Coronary artery (tissue), 2 donors: ENCODE data around the gene AMZ1.

ENCODE experiments used
- DNase-seq: peaks from one replicate; pipeline ENCODE4 v3.0.0-alpha.2; 2017; ENCODE audit warnings: low spot score
- H3K27ac ChIP-seq, 2 donors: fragments of 200-600 bp; sonication (generic); one replicate each; pipeline ENCODE4 v1.5.1; 2016 to 2019
- H3K4me3 ChIP-seq: fragments of 200-600 bp; sonication (generic); 2 replicates; pipeline ENCODE4 v1.5.1; 2016; ENCODE audit warnings: mild to moderate bottlenecking, moderate library complexity
- CTCF ChIP-seq: fragments of 200-600 bp; sonication (generic); IDR thresholded peaks from one replicate; pipeline ENCODE4 v1.5.1; 2019; ENCODE audit warnings: antibody characterized with exemption

AMZ1 gene

GRCh38 chr7:2706685-2707126, 18.7 kb downstream of the AMZ1 start:
- DNase-seq: no peak
- Histone ChIP-seq H3K4me3 (no peak overlapping the region), H3K27ac (no peak overlapping the region)
- no peak for TF ChIP-seq CTCF

- no peak overlapping the region for H3K27ac ChIP-seq
- DNase-seq: no peak
Measured at GRCh38 chr7:2707481-2707880, 19.5 kb downstream of the AMZ1 start.

DNA sequence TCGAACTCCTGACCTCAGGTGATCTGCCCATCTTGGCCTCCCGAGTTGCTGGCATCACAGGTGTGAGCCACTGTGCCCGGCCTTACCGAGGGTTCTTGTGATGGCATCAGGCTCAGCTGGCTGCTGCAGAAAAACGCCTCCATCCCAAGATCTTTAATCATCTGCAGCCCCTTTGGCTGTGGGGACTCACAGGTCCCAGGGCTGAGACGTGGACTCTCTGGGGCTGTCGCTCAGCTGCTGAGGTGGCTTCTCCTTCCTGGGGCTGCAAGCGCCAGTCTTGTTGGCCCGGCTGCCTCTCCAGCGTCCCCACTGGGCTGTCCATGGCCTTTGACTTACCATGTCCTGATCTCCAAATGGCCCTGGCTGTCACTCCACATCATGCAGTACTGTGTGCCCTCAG, 20.0 kb downstream of the AMZ1 start:
- no peak overlapping the region for H3K27ac ChIP-seq
- TF ChIP-seq CTCF: no peak
- no peak for DNase-seq
- no peak overlapping the region for H3K4me3 ChIP-seq

More at GRCh38 chr7:2707481-2707880, 19.5 kb downstream of the AMZ1 start:
- TF ChIP-seq CTCF: no peak
- no peak overlapping the region for H3K4me3 ChIP-seq

DNA sequence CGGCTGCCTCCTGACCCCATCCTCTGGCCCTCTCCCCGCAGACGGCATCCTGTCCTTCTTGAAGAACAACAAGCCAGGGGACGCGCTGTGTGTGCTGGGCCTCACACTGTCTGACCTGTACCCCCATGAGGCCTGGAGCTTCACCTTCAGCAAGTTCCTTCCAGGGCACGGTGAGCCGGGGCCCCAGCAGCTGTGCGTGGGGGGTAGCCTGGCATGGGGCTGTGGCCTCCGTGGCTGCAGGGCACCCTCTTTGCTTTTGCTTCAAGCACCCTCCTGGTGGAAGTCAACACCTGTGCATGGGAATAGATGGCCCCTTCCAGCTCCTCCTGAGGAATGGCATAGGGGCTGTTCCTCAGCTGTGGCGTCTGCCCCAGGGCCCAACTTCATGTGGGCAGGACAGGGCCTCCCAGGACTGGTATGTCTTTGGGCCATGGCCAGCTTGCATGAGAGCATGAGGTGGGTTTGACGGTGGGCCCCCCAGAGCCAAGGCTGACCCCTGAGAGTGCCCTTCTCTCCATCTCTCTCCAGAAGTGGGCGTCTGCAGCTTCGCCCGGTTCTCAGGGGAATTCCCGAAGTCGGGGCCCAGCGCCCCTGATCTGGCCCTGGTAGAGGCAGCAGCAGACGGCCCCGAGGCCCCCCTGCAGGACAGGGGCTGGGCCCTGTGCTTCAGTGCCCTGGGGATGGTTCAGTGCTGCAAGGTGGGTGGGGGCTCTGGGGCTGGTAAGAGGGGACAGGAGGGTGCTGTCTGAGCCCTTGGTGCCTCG, 20.7 kb downstream of the AMZ1 start:
- H3K4me3 ChIP-seq: no peak overlapping the region
- H3K27ac ChIP-seq: no peak overlapping the region
- TF ChIP-seq CTCF: no peak
- DNase-seq: no peak

DNA sequence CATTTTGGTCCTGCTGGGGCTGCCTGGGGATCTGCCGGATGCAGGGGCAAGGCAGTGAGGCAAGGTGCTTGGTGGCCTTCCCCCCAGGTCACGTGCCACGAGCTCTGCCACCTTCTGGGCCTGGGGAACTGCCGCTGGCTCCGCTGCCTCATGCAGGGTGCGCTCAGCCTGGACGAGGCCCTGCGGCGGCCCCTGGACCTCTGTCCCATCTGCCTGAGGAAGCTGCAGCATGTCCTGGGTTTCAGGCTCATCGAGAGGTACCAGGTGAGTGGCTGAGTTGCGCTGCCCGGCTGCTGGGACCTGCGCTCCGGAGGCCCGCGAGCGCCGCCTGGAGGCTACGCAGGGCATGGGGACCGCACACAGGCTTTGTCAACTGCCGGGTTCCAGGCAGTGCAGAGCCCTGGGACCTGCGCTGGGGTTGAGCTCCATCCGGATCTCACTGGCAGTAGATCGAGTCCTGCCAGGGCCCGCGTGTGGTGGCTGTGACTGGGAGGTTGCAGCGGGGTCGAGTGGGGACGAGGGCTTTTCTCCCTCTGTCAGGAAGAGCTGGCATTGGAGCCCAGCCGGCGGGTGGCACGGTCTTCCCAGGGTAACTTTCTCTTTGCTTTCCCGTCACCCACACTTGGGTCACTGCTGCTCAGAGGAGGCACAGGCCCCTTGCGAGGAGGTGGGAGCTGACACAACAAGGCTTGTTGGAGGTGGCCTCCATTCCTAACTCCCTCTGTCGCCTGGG, 21.7 kb downstream of the AMZ1 start:
- DNase-seq: no peak
- H3K27ac ChIP-seq: no peak overlapping the region
- peak; percentile 42 for TF ChIP-seq CTCF
- peak overlapping the region; percentile 24 for H3K4me3 ChIP-seq

DNA sequence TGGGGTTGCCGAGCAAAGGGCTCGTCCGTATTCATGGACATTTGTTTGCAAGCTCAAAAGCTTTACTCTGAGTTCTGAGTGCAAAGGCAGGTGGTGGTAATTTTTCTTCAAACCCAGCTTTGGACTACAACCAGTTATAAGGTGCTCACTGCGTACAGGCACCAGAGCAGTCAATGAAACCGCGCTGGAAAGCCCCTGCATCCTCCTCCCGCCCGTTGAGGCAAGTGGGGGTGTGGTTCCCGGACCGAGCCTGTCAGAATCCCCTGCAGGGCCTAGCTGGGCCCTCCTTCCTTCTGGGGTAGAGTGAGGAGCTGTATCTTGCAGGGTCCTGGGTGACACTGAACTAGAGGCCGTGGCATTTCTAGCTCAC, 22.3 kb downstream of the AMZ1 start:
- DNase-seq: no peak
- no peak for TF ChIP-seq CTCF
- Histone ChIP-seq H3K27ac (no peak overlapping the region), H3K4me3 (no peak overlapping the region)
